IMR-90 (cell line): ENCODE data around the gene PCSK6. TPM values are rescaled to one million over a fixed set of nuclear protein-coding genes. Genes with fewer than 3 reads are reported as not detected.

Experiments used
- ATAC-seq: fragments of 200-7000 bp; cut with Tn5 transposase; 2 replicates; pipeline ENCODE4 v1.9.1; 2020; ENCODE audit warnings: low read depth, mild to moderate bottlenecking, moderate library complexity
- BruUV-seq: library from RNA; stranded (reverse); fragments of 400-500 nt; replicated peaks from 2 replicates; lab custom pipeline; 2021; lab: Mats Ljungman, UMichigan
- CTCF ChIA-PET: fragments of 300-600 bp; formaldehyde crosslinking; extraction: SDS; loops from one replicate; lab custom pipeline; 2021; ENCODE audit warnings: antibody characterized with exemption; lab: Yijun Ruan, JAX
- POLR2A ChIA-PET: fragments of 300-600 bp; sonication (Branson Sonifier 250); formaldehyde crosslinking; loops from one replicate; lab custom pipeline; 2022; ENCODE audit warnings: antibody characterized with exemption; ENCODE audit not compliant: unreplicated experiment; lab: Charles Lee
- DNase-seq: peaks from one replicate; pipeline ENCODE4 v3.0.0; 2013
- H2AFZ ChIP-seq: replicated peaks from 2 replicates; pipeline ENCODE3; 2013; ENCODE audit warnings: low read length, mild to moderate bottlenecking; ENCODE audit not compliant: poor library complexity
- H2AK5ac ChIP-seq: 2 replicates; pipeline ENCODE4 v1.6.1; 2013; ENCODE audit warnings: low read depth, low read length, inconsistent platforms
- H2AK9ac ChIP-seq: replicated peaks from 2 replicates; pipeline ENCODE3; 2013; ENCODE audit warnings: mild to moderate bottlenecking, low read depth, low read length, moderate library complexity; ENCODE audit not compliant: poor library complexity
- H2BK120ac ChIP-seq: 2 replicates; pipeline ENCODE4 v1.6.1; 2013; ENCODE audit warnings: low read depth, low read length, inconsistent platforms
- H2BK15ac ChIP-seq: 3 replicates; pipeline ENCODE4 v1.6.1; 2013; ENCODE audit warnings: low read depth, low read length, inconsistent platforms
- H2BK20ac ChIP-seq: 2 replicates; pipeline ENCODE4 v1.6.1; 2013; ENCODE audit warnings: low read depth, mild to moderate bottlenecking, inconsistent platforms, low read length, moderate library complexity
- H2BK5ac ChIP-seq: 2 replicates; pipeline ENCODE4 v1.6.1; 2013; ENCODE audit warnings: mild to moderate bottlenecking, low read depth, low read length, inconsistent platforms; ENCODE audit not compliant: poor library complexity, severe bottlenecking
- H3K14ac ChIP-seq: replicated peaks from 2 replicates; pipeline ENCODE4 v1.6.1; 2013; ENCODE audit warnings: low read depth, low read length, inconsistent platforms
- H3K18ac ChIP-seq: 2 replicates; pipeline ENCODE4 v1.6.1; 2013; ENCODE audit warnings: low read depth, low read length, control low read depth
- H3K23ac ChIP-seq: 2 replicates; pipeline ENCODE4 v1.6.1; 2013; ENCODE audit warnings: low read depth, low read length, inconsistent platforms
- H3K27ac ChIP-seq: 2 replicates; pipeline ENCODE4 v1.5.1; 2013; ENCODE audit warnings: mild to moderate bottlenecking, control low read depth, low read length; ENCODE audit not compliant: insufficient read depth
- H3K27me3 ChIP-seq: 2 replicates; pipeline ENCODE4 v1.6.1; 2013; ENCODE audit warnings: low read length; ENCODE audit not compliant: control insufficient read depth, insufficient read depth
- H3K36me3 ChIP-seq: 2 replicates; pipeline ENCODE4 v1.6.1; 2013; ENCODE audit warnings: low read length, mixed read lengths; ENCODE audit not compliant: control insufficient read depth, insufficient read depth
- H3K4ac ChIP-seq: 2 replicates; pipeline ENCODE4 v1.6.1; 2013; ENCODE audit warnings: low read depth, low read length, inconsistent platforms
- H3K4me1 ChIP-seq: 2 replicates; pipeline ENCODE4 v1.6.1; 2013; ENCODE audit warnings: low read length, mixed read lengths; ENCODE audit not compliant: control insufficient read depth, insufficient read depth
- H3K4me2 ChIP-seq: 2 replicates; pipeline ENCODE4 v1.6.1; 2013; ENCODE audit warnings: low read depth, mild to moderate bottlenecking, control low read depth, low read length, moderate library complexity
- H3K4me3 ChIP-seq: 2 replicates; pipeline ENCODE4 v1.5.1; 2013; ENCODE audit warnings: low read depth, mild to moderate bottlenecking, control low read depth, low read length, moderate library complexity; ENCODE audit not compliant: insufficient read depth
- H3K56ac ChIP-seq: 2 replicates; pipeline ENCODE4 v1.6.1; 2013; ENCODE audit warnings: low read length, inconsistent platforms; ENCODE audit not compliant: insufficient read depth; ENCODE audit errors: extremely low read depth
- H3K79me1 ChIP-seq, 2 experiments: 2 replicates each; pipeline ENCODE4 v1.6.1; 2013; ENCODE audit warnings: low read length in 2 of 2, inconsistent platforms in 1 of 2, low read depth in 1 of 2
- H3K9ac ChIP-seq: 2 replicates; pipeline ENCODE4 v1.6.1; 2013; ENCODE audit warnings: low read depth, low read length, control low read depth
- H3K9me1 ChIP-seq: 2 replicates; pipeline ENCODE4 v1.6.1; 2013; ENCODE audit warnings: low read length, inconsistent platforms; ENCODE audit not compliant: insufficient read depth
- H3K9me3 ChIP-seq: 2 replicates; pipeline ENCODE4 v1.6.1; 2013; ENCODE audit warnings: low read length; ENCODE audit not compliant: control insufficient read depth, insufficient read depth
- H4K20me1 ChIP-seq: 2 replicates; pipeline ENCODE4 v1.6.1; 2013; ENCODE audit warnings: low read length, inconsistent platforms; ENCODE audit not compliant: insufficient read depth
- H4K5ac ChIP-seq: 2 replicates; pipeline ENCODE4 v1.6.1; 2013; ENCODE audit warnings: mild to moderate bottlenecking, low read depth, low read length, control low read depth
- H4K8ac ChIP-seq, 2 experiments: 2 replicates each; pipeline ENCODE4 v1.6.1; 2013; ENCODE audit warnings: low read depth in 2 of 2, low read length in 2 of 2, control low read depth in 1 of 2, inconsistent platforms in 1 of 2
- H4K91ac ChIP-seq: 2 replicates; pipeline ENCODE4 v1.6.1; 2013; ENCODE audit warnings: low read depth, low read length, inconsistent platforms; ENCODE audit not compliant: insufficient read depth
- BHLHE40 ChIP-seq: fragments of 150-350 bp; IDR thresholded peaks from 2 replicates; pipeline ENCODE4 v1.6.1; 2016; ENCODE audit warnings: mild to moderate bottlenecking, low read depth, low read length
- ELK1 ChIP-seq: fragments of 150-350 bp; IDR thresholded peaks from 2 replicates; pipeline ENCODE4 v1.6.1; 2016; ENCODE audit warnings: low read depth, mild to moderate bottlenecking, low read length, moderate library complexity, borderline replicate concordance
- MXI1 ChIP-seq: IDR thresholded peaks from 2 replicates; pipeline ENCODE4 v1.6.1; 2012; ENCODE audit warnings: low read depth, mild to moderate bottlenecking, low read length, moderate library complexity, borderline replicate concordance
- RAD21 ChIP-seq: IDR thresholded peaks from 2 replicates; pipeline ENCODE4 v1.6.1; 2012; ENCODE audit warnings: low read length, improper control_type of control experiment
- WGBS, 2 experiments: methylation state at CpG; one replicate each; pipeline versions ENCODE4 v1.1.5 to v1.1.7; 2013; ENCODE audit warnings: missing lambda C conversion rate in 2 of 2; ENCODE audit not compliant: insufficient read length in 1 of 2; ENCODE audit errors: extremely low coverage in 2 of 2; 5-methylcytosine and 5-hydroxymethylcytosine counted together
- dilution Hi-C: fragments of 300-500 bp; cut with HindIII; formaldehyde crosslinking; loops from one replicate; pipeline ENCODE4 v1.14.3; 2018; ENCODE audit warnings: low sequenced_read_pairs; ENCODE audit not compliant: unreplicated experiment
- in situ Hi-C: fragments of 300-500 bp; cut with MboI; formaldehyde crosslinking; loops from 3 replicates; pipeline ENCODE4 v1.14.3; 2019; ENCODE audit warnings: low sequenced_read_pairs, inconsistent platforms, mixed read lengths
- intact Hi-C: fragments of 100-400 bp; cut with micrococcal nuclease; formaldehyde crosslinking; loops from 2 replicates; pipeline ENCODE4 v1.10.0; 2022
- polyA plus RNA-seq, 3 experiments: library from polyadenylated mRNA; depleted of rRNA; stranded (reverse); fragments of >200 nt; gene quantifications; 2 replicates each; pipeline ENCODE4 v1.2.3, GENCODE V29; 2012; ENCODE audit warnings: low replicate concordance in 1 of 3
- total RNA-seq: library from RNA; depleted of rRNA; stranded (reverse); fragments of >200 nt; gene quantifications from 2 replicates; pipeline ENCODE4 v1.2.3, GENCODE V29; 2012

PCSK6 gene
- total and polyA plus RNA-seq, 2 of the 4 experiments (the other 2 are of a cell fraction), result not detected

- no peak overlapping the region for H3K4ac ChIP-seq
- BruUV-seq, result no TSS peak
- CTCF ChIA-PET, result no interaction called here
- H2AFZ ChIP-seq, result no peak overlapping the region
- TF ChIP-seq ELK1 (no peak), BHLHE40 (no peak), RAD21 (no peak), MXI1 (no peak)
- no peak overlapping the region for H3K4me3 ChIP-seq
- H3K36me3 ChIP-seq, result no peaks in the 10 kb centered on the region
- ATAC-seq (no peak), DNase-seq (no peak)
- no peak overlapping the region for H4K5ac ChIP-seq
- WGBS, 2 experiments, result 53% methylated on average over 10 of the region's 15 CpGs; no CpG with 5 or more reads in 1 of the 2 experiments
- H2BK120ac ChIP-seq, result no peak overlapping the region
- H4K20me1 ChIP-seq, result no peaks in the 10 kb centered on the region
- H3K9me3 ChIP-seq, result no peaks in the 10 kb centered on the region
- intact Hi-C loops, result no loop called here
- no peaks in the 10 kb centered on the region for H3K9me1 ChIP-seq
- H3K14ac ChIP-seq, result no peak overlapping the region
- no peak overlapping the region for H2AK9ac ChIP-seq
- H3K79me1 ChIP-seq, result no peaks in the 10 kb centered on the region
- no peak overlapping the region for H2BK15ac ChIP-seq
- peaks cover 19% of the 10 kb centered on the region for H3K27me3 ChIP-seq
- POLR2A ChIA-PET, result no interaction called here
- no peak overlapping the region for H3K9ac ChIP-seq
- no peak overlapping the region for H3K18ac ChIP-seq
- H3K27ac ChIP-seq, result no peak overlapping the region
- no peak overlapping the region for H3K56ac ChIP-seq
- H2BK5ac ChIP-seq, result no peak overlapping the region
- H2BK20ac ChIP-seq, result no peak overlapping the region
- no peak overlapping the region for H3K4me2 ChIP-seq
- H3K4me1 ChIP-seq, result no peaks in the 10 kb centered on the region
- H3K23ac ChIP-seq, result no peak overlapping the region
- dilution Hi-C loops, result no loop called here
- H4K91ac ChIP-seq, result no peak overlapping the region
- in situ Hi-C loops, result no loop called here
- no peak overlapping the region for H2AK5ac ChIP-seq
- H4K8ac ChIP-seq, result no peak overlapping the region
Observed at GRCh38 chr15:101431301-101431700, 58.2 kb downstream of the PCSK6 start.
